Measurements from ENCODE around the gene DMRT2. TPM values are rescaled to one million over a fixed set of nuclear protein-coding genes. Genes with fewer than 3 reads are reported as not detected.
A peak's percentile ranks its signal among the peaks of the same experiment; 100 is the strongest.

DMRT2 gene
- total RNA-seq, 4 donors from 2014 or later, result 0.58 to 1.6 (median 0.62) TPM; not detected in 1

- H3K4me1 ChIP-seq, result peaks cover 0 to 55% (median 22%) of the 10 kb centered on the region in 3 donors
- H3K27ac ChIP-seq, result no peak overlapping the region
- ATAC-seq, result no peak
- 7 to 20% methylated on average over 10 to 29 of the region's 41 CpGs for WGBS, 2 donors (ENCODE audit: low coverage in 1 of 2)
- H3K9me3 ChIP-seq, result no peaks in the 10 kb centered on the region
- H3K4me3 ChIP-seq, result peak overlapping the region in 1 of 2 donors; percentile 47
- H3K36me3 ChIP-seq, result no peaks in the 10 kb centered on the region
- peaks cover 100% of the 10 kb centered on the region for H3K27me3 ChIP-seq
- TF ChIP-seq POLR2A (IDR thresholded peaks at IDR 0.05) (no peak), EP300 (IDR thresholded peaks at IDR 0.05) (no peak), POLR2AphosphoS5 (IDR thresholded peaks at IDR 0.05) (no peak)
- TF ChIP-seq, protein P1, sequence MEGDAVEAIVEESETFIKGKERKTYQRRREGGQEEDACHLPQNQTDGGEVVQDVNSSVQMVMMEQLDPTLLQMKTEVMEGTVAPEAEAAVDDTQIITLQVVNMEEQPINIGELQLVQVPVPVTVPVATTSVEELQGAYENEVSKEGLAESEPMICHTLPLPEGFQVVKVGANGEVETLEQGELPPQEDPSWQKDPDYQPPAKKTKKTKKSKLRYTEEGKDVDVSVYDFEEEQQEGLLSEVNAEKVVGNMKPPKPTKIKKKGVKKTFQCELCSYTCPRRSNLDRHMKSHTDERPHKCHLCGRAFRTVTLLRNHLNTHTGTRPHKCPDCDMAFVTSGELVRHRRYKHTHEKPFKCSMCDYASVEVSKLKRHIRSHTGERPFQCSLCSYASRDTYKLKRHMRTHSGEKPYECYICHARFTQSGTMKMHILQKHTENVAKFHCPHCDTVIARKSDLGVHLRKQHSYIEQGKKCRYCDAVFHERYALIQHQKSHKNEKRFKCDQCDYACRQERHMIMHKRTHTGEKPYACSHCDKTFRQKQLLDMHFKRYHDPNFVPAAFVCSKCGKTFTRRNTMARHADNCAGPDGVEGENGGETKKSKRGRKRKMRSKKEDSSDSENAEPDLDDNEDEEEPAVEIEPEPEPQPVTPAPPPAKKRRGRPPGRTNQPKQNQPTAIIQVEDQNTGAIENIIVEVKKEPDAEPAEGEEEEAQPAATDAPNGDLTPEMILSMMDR (IDR thresholded peaks at IDR 0.05), result no peak
These were observed 2.5 kb downstream of the DMRT2 start for GRCh38 chr9:1052365-1053281.

- TF ChIP-seq POLR2AphosphoS5 (IDR thresholded peaks at IDR 0.05), result no peak
- no peak for TF ChIP-seq EP300 (IDR thresholded peaks at IDR 0.05)
- TF ChIP-seq POLR2A (IDR thresholded peaks at IDR 0.05), result no peak
- TF ChIP-seq, protein P1 (IDR thresholded peaks at IDR 0.05), result no peak
- H3K27me3 ChIP-seq, result peaks cover 100% of the 10 kb centered on the region
- ATAC-seq, result no peak
- WGBS, 2 donors (ENCODE audit: low coverage in 1 of 2), result 11 to 26% methylated on average over 3 to 5 of the region's 9 CpGs
- no peak overlapping the region for H3K27ac ChIP-seq
- no peak overlapping the region for H3K4me3 ChIP-seq
- no peaks in the 10 kb centered on the region for H3K36me3 ChIP-seq
- peaks cover 0 to 49% (median 22%) of the 10 kb centered on the region in 3 donors for H3K4me1 ChIP-seq
- H3K9me3 ChIP-seq, result no peaks in the 10 kb centered on the region
These were observed 3.1 kb downstream of the DMRT2 start for GRCh38 chr9:1053282-1053621.

DNA sequence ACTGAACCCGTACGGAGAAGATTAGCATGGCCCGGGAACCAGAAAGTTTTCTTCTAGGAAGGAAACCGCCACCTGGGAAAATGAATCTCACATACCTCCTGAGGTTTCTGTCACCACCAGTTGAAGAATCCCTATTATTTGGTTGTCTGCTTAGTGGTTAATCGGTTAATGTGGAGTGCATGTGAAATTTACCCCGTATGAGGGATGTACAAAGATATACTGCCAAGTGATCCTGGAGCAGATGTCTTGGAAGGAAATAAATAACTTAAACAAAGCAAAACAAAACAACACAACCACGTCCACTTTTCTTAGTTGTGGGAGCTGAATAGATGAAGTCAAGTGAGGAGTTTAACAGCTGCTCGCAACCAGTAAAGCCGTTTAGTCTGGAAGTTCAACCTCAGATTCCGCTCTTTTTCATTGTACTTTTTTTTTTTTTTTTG, 3.8 kb downstream of the DMRT2 start:
- H3K27ac ChIP-seq, result no peak overlapping the region
- TF ChIP-seq, protein P1 (IDR thresholded peaks at IDR 0.05), result no peak
- TF ChIP-seq POLR2A (IDR thresholded peaks at IDR 0.05) (no peak), POLR2AphosphoS5 (IDR thresholded peaks at IDR 0.05) (no peak), EP300 (IDR thresholded peaks at IDR 0.05) (no peak)
- peaks cover 0 to 42% (median 22%) of the 10 kb centered on the region in 3 donors for H3K4me1 ChIP-seq
- peaks cover 100% of the 10 kb centered on the region for H3K27me3 ChIP-seq
- 10 to 17% methylated on average over 10 of the region's 10 CpGs for WGBS, 2 donors (ENCODE audit: low coverage in 1 of 2)
- H3K4me3 ChIP-seq, result no peak overlapping the region
- ATAC-seq, result no peak
- no peaks in the 10 kb centered on the region for H3K9me3 ChIP-seq
- H3K36me3 ChIP-seq, result no peaks in the 10 kb centered on the region

DNA sequence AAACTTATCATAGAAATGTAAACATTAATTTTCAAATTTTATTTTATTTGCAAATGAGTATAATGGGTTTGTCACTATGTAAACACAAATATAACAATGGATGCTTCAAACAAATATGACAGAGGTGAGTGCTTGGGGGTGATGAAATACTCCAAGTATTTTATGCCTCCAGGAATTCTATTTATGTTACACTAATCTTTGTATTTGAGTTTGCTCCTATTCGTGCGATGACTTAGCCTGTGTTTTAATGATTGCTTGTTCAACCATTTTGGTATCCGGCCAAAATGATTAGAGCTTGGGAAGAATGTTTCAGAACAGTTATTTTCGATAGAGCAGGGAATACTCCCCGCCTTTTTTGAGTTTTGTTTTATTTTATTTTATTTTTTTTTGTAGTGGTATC, 5.0 kb downstream of the DMRT2 start:
- Histone ChIP-seq H3K4me1 (peaks cover 0 to 34% (median 18%) of the 10 kb centered on the region in 3 donors), H3K27me3 (peaks cover 94% of the 10 kb centered on the region), H3K4me3 (no peak overlapping the region), H3K9me3 (no peaks in the 10 kb centered on the region), H3K27ac (no peak overlapping the region), H3K36me3 (no peaks in the 10 kb centered on the region)
- TF ChIP-seq, protein P1 (IDR thresholded peaks at IDR 0.05), result no peak
- no peak for TF ChIP-seq POLR2A (IDR thresholded peaks at IDR 0.05)
- 33 to 58% methylated on average over 5 of the region's 5 CpGs for WGBS, 2 donors (ENCODE audit: low coverage in 1 of 2)
- no peak for ATAC-seq

GRCh38 chr9:1057910-1058309, 7.8 kb downstream of the DMRT2 start:
- peaks cover 0 to 7% (median under 1%) of the 10 kb centered on the region in 3 donors for H3K4me1 ChIP-seq
- TF ChIP-seq POLR2A (IDR thresholded peaks at IDR 0.05) (no peak), EP300 (IDR thresholded peaks at IDR 0.05) (no peak), POLR2AphosphoS5 (IDR thresholded peaks at IDR 0.05) (no peak)
- TF ChIP-seq, protein P1 (IDR thresholded peaks at IDR 0.05), result no peak
- ATAC-seq, result no peak
- no peaks in the 10 kb centered on the region for H3K9me3 ChIP-seq
- H3K27me3 ChIP-seq, result peaks cover 75% of the 10 kb centered on the region
- no peaks in the 10 kb centered on the region for H3K36me3 ChIP-seq
- WGBS, 2 donors (ENCODE audit: low coverage in 1 of 2), result 31 to 43% methylated on average over 2 to 3 of the region's 3 CpGs
- H3K27ac ChIP-seq, result no peak overlapping the region
- no peak overlapping the region for H3K4me3 ChIP-seq
